GM18870 (cell line): ENCODE results near the gene TEKT1.
"Not testable (repeated sequence)": the region's sequence is repeated elsewhere in the genome, so short reads cannot be mapped to it uniquely, and the experiment has no call there.

ENCODE experiments used
- ATAC-seq: cut with Tn5 transposase; IDR thresholded peaks from one replicate; pipeline ENCODE4 v1.9.1; 2021; ENCODE audit warnings: moderate library complexity; ENCODE audit not compliant: unreplicated experiment

The TEKT1 gene

GRCh38 chr17:6831661-6832263 is at the start of gene TEKT1:
Gene TEKT1 (minus strand): TSS chr17:6831729. CDS start chr17:6830376, 1,353 bp downstream.
- no peak for ATAC-seq

- ATAC-seq: not testable (repeated sequence)
Measured at GRCh38 chr17:6879221-6879975, 47.9 kb upstream of the TEKT1 start.

- ATAC-seq: not testable (repeated sequence)
Measured at GRCh38 chr17:6875276-6875675, 43.7 kb upstream of the TEKT1 start.

- no peak for ATAC-seq
Measured at GRCh38 chr17:6872936-6873335, 41.4 kb upstream of the TEKT1 start.

GRCh38 chr17:6870841-6871240 is 39.3 kb upstream of the TEKT1 start:
- ATAC-seq: no peak

- no peak for ATAC-seq
Measured at GRCh38 chr17:6868582-6868981, 37.1 kb upstream of the TEKT1 start.

- no peak for ATAC-seq
Measured at GRCh38 chr17:6867849-6868248, 36.3 kb upstream of the TEKT1 start.

GRCh38 chr17:6862825-6863224 is 31.3 kb upstream of the TEKT1 start:
- no peak for ATAC-seq

GRCh38 chr17:6862122-6862521 is 30.6 kb upstream of the TEKT1 start:
- ATAC-seq: no peak

GRCh38 chr17:6857904-6858303 is 26.4 kb upstream of the TEKT1 start:
- ATAC-seq: no peak

GRCh38 chr17:6857336-6857735 is 25.8 kb upstream of the TEKT1 start:
- no peak for ATAC-seq

GRCh38 chr17:6856051-6856450 is 24.5 kb upstream of the TEKT1 start:
- no peak for ATAC-seq

GRCh38 chr17:6853764-6854442 is 22.4 kb upstream of the TEKT1 start:
- no peak for ATAC-seq

GRCh38 chr17:6848545-6849179 is 17.1 kb upstream of the TEKT1 start:
- ATAC-seq: not testable (repeated sequence)

- ATAC-seq: not testable (repeated sequence)
Measured at GRCh38 chr17:6846138-6846537, 14.6 kb upstream of the TEKT1 start.

- ATAC-seq: not testable (repeated sequence)
Measured at GRCh38 chr17:6844406-6844805, 12.9 kb upstream of the TEKT1 start.

GRCh38 chr17:6843241-6843880 is 11.8 kb upstream of the TEKT1 start:
- no peak for ATAC-seq

- ATAC-seq: not testable (repeated sequence)
Measured at GRCh38 chr17:6841769-6842168, 10.2 kb upstream of the TEKT1 start.

GRCh38 chr17:6830383-6830986 is 1.0 kb downstream of the TEKT1 start:
- no peak for ATAC-seq

- ATAC-seq: no peak
Measured at GRCh38 chr17:6823011-6823442, 8.5 kb downstream of the TEKT1 start.

GRCh38 chr17:6818938-6819337 is 12.6 kb downstream of the TEKT1 start:
- no peak for ATAC-seq
